Measurements from ENCODE around the gene CYCS.

- no peak for TF ChIP-seq CTCF (IDR thresholded peaks at IDR 0.05)
- no peak for TF ChIP-seq POLR2A (IDR thresholded peaks at IDR 0.05)
Measured at GRCh38 chr7:25117226-25118047, 7.6 kb downstream of the CYCS start.
